Natural killer cell (primary cell): ENCODE measurements around the gene SLC39A1. TPM values are rescaled to one million over a fixed set of nuclear protein-coding genes. Genes with fewer than 3 reads are reported as not detected.

ENCODE experiments used
- ATAC-seq, 3 donors: fragments of 150-1000 bp in 2 of 3; fragments of 200-7000 bp in 1 of 3; cut with Tn5 transposase; 1 replicate in 1 of 3; 2 replicates in 2 of 3; pipeline ENCODE4 v1.10.0; 2021; ENCODE audit warnings: mild to moderate bottlenecking in 2 of 3, moderate library complexity in 2 of 3
- DNase-seq, 2 donors: peaks; one replicate each; pipeline versions ENCODE4 v3.0.0 to v3.0.0-alpha.2; 2013 to 2021; ENCODE audit warnings: mixed read lengths in 1 of 2
- H3K27ac ChIP-seq: one replicate; pipeline ENCODE4 v1.5.1; 2013; ENCODE audit warnings: mild to moderate bottlenecking, low read length
- H3K27me3 ChIP-seq: one replicate; pipeline ENCODE4 v1.6.1; 2013; ENCODE audit warnings: low read length; ENCODE audit not compliant: control insufficient read depth, insufficient read depth
- H3K36me3 ChIP-seq: one replicate; pipeline ENCODE4 v1.6.1; 2013; ENCODE audit warnings: low read length; ENCODE audit not compliant: control insufficient read depth, insufficient read depth
- H3K4me1 ChIP-seq: one replicate; pipeline ENCODE4 v1.6.1; 2013; ENCODE audit warnings: low read length; ENCODE audit not compliant: control insufficient read depth, insufficient read depth
- H3K4me3 ChIP-seq: one replicate; pipeline ENCODE4 v1.5.1; 2013; ENCODE audit warnings: low read length
- H3K9me3 ChIP-seq: one replicate; pipeline ENCODE4 v1.6.1; 2013; ENCODE audit warnings: low read length; ENCODE audit not compliant: control insufficient read depth, insufficient read depth
- H3K27ac Mint-ChIP-seq, 2 donors: one replicate each; pipeline ENCODE4 v1.8.0; 2022; ENCODE audit warnings: mild to moderate bottlenecking in 2 of 2, mixed read lengths in 2 of 2, moderate library complexity in 1 of 2
- H3K27me3 Mint-ChIP-seq, 2 donors: one replicate each; pipeline ENCODE4 v1.8.0; 2022; ENCODE audit warnings: low read depth in 2 of 2, mixed read lengths in 2 of 2
- H3K36me3 Mint-ChIP-seq: one replicate; pipeline ENCODE4 v1.8.0; 2022; ENCODE audit warnings: mixed read lengths
- H3K4me1 Mint-ChIP-seq, 2 donors: one replicate each; pipeline ENCODE4 v1.8.0; 2022; ENCODE audit warnings: mixed read lengths in 2 of 2
- H3K4me3 Mint-ChIP-seq: one replicate; pipeline ENCODE4 v1.8.0; 2022; ENCODE audit warnings: mild to moderate bottlenecking, moderate library complexity, mixed read lengths
- H3K9me3 Mint-ChIP-seq, 2 donors: one replicate each; pipeline ENCODE4 v1.8.0; 2022; ENCODE audit warnings: mixed read lengths in 2 of 2
- WGBS: methylation state at CpG from one replicate; pipeline ENCODE4 v1.1.7; 2013; ENCODE audit warnings: missing lambda C conversion rate; ENCODE audit not compliant: insufficient coverage; 5-methylcytosine and 5-hydroxymethylcytosine counted together
- intact Hi-C: fragments of 100-400 bp; cut with micrococcal nuclease; formaldehyde crosslinking; loops from one replicate; pipeline ENCODE4 v1.14.2; 2022
- total RNA-seq, 4 donors: library from RNA; stranded (reverse); fragments of 120-200 nt in 1 of 4; gene quantifications; one replicate each; pipeline versions ENCODE4 v1.2.3 to v1.2.4, GENCODE V29; 2013 to 2022
- TF ChIP-seq, protein P1 (sequence below): fragments of 200-600 bp; IDR thresholded peaks from one replicate; pipeline ENCODE4 v1.8.0; 2022; ENCODE audit warnings: antibody characterized with exemption

SLC39A1 gene
- total RNA-seq, 3 donors from 2014 or later (not counting 1 experiment from before 2014, with no cell fraction given): 20.7 to 21.5 (median 21.2) TPM

DNA sequence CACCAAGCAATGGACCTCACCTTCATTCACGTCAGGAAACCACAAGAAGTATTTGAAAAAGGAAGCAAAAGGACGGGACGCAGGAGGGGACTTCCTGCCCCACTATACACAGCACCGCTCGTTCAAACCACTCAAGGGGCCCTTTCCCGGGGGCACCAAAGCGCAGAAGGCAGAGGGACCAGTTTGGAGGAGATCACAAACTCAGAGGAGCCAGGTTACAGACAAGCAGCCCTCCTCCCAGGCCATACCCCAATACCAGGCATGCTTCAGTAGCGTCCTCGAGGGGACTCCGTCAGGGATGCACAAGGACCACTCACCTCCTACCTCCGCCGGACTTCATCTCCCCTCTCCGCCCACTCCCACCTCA, 5.6 kb downstream of the SLC39A1 start:
- ATAC-seq: peak; percentile 4 to 20 (median 8)

DNA sequence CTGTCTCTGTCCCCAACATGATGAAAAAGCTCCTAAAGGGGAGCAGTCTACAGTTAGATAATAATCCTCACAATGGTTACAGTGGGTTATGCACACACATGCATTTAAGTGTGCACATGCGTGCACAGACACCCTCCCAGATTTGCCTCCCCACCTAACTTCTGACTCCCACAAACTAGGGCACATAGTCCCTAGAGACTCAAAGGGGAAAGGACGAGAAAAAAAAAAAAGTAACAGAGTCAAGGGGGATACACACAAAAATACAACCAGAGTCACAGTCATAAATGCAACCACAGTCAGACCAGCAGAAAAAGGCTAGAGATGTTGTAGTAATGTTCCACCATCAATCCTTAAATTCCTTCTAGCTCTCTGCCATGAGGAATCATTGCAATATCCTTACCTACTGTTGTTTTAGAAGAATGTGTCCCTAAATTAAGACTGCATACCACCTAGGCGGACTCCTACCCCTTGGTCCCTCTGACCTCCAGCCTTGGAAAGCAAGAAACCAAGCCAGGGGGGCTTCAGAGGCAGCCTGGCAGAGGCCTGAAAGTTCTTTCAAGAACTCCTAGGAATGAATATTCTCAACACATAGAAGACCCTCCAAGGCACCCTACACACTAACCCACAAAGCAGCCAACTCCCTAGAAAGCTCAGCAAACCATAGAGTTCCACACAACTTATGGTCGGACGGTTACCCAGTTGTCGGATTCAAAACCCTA, 6.2 kb downstream of the SLC39A1 start:
- intact Hi-C loops: no loop called here
- Mint-ChIP-seq H3K9me3 (no peaks in the 10 kb centered on the region), H3K27me3 (no peaks in the 10 kb centered on the region), H3K27ac (peak overlapping the region; percentile 82 to 92), H3K4me1 (peaks cover 35 to 58% of the 10 kb centered on the region in 2 donors), H3K4me3 (peak overlapping the region; percentile 96), H3K36me3 (no peaks in the 10 kb centered on the region)
- H3K4me3 ChIP-seq: peak overlapping the region; percentile 94
- H3K9me3 ChIP-seq: no peaks in the 10 kb centered on the region
- ATAC-seq (no peak), DNase-seq (no peak)
- H3K27ac ChIP-seq: peak overlapping the region; percentile 93
- H3K4me1 ChIP-seq: peaks cover 41% of the 10 kb centered on the region
- whole genome bisulfite sequencing: 30% methylated on average over 6 of the region's 6 CpGs
- H3K36me3 ChIP-seq: peaks cover 30% of the 10 kb centered on the region
- H3K27me3 ChIP-seq: no peaks in the 10 kb centered on the region
- TF ChIP-seq, protein P1, sequence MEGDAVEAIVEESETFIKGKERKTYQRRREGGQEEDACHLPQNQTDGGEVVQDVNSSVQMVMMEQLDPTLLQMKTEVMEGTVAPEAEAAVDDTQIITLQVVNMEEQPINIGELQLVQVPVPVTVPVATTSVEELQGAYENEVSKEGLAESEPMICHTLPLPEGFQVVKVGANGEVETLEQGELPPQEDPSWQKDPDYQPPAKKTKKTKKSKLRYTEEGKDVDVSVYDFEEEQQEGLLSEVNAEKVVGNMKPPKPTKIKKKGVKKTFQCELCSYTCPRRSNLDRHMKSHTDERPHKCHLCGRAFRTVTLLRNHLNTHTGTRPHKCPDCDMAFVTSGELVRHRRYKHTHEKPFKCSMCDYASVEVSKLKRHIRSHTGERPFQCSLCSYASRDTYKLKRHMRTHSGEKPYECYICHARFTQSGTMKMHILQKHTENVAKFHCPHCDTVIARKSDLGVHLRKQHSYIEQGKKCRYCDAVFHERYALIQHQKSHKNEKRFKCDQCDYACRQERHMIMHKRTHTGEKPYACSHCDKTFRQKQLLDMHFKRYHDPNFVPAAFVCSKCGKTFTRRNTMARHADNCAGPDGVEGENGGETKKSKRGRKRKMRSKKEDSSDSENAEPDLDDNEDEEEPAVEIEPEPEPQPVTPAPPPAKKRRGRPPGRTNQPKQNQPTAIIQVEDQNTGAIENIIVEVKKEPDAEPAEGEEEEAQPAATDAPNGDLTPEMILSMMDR: no peak

More for the DNA sequence above, 5.6 kb downstream of the SLC39A1 start:
- Mint-ChIP-seq H3K4me1 (peaks cover 41 to 63% of the 10 kb centered on the region in 2 donors), H3K27me3 (no peaks in the 10 kb centered on the region), H3K4me3 (peak overlapping the region; percentile 96), H3K9me3 (no peaks in the 10 kb centered on the region), H3K27ac (peak overlapping the region; percentile 82 to 92), H3K36me3 (no peaks in the 10 kb centered on the region)
- Histone ChIP-seq H3K27ac (peak overlapping the region; percentile 93), H3K9me3 (no peaks in the 10 kb centered on the region), H3K36me3 (peaks cover 24% of the 10 kb centered on the region), H3K4me3 (peak overlapping the region; percentile 94), H3K27me3 (no peaks in the 10 kb centered on the region), H3K4me1 (peaks cover 47% of the 10 kb centered on the region)
- intact Hi-C loops: loop anchor here (1.0 to 2.0 kb wide), 4 partner anchors 10 to 34 kb away; partner anchors contain the start of genes CREB3L4 and JTB
- WGBS: 0% methylated on average over 13 of the region's 13 CpGs
- TF ChIP-seq, protein P1: no peak
- DNase-seq: peak in 1 of 2 donors; percentile 79

DNA sequence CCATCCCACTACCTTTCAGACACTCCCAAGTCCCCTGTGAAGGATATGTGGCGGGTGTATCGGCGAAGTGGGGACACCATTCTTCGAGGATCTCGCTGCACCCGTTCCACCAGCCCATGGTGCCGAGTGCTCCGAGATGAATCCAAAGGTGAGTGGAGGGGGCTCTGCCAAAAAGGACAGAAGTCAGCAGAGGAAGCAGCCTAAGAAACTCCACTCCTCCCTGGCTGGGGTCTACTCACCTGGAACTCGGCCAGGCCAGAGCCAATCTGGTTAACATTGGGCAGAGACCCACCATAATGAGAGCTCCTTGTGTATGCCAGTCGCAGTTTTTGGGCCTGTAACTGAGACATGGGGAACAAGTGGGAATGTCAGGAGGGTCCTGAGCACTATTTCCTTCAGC, 8.5 kb downstream of the SLC39A1 start:
- no peak overlapping the region for H3K4me3 ChIP-seq
- H3K9me3 ChIP-seq: no peaks in the 10 kb centered on the region
- intact Hi-C loops: no loop called here
- 98% methylated on average over 9 of the region's 10 CpGs for WGBS
- Mint-ChIP-seq H3K27ac (peak overlapping the region; percentile 81 to 82), H3K27me3 (no peaks in the 10 kb centered on the region), H3K4me3 (no peak overlapping the region), H3K4me1 (peaks cover 42 to 53% of the 10 kb centered on the region in 2 donors), H3K9me3 (no peaks in the 10 kb centered on the region), H3K36me3 (peaks cover 13% of the 10 kb centered on the region)
- TF ChIP-seq, protein P1: no peak
- DNase-seq (no peak), ATAC-seq (no peak)
- H3K27ac ChIP-seq: no peak overlapping the region
- peaks cover 51% of the 10 kb centered on the region for H3K36me3 ChIP-seq
- H3K4me1 ChIP-seq: peaks cover 38% of the 10 kb centered on the region
- no peaks in the 10 kb centered on the region for H3K27me3 ChIP-seq
